ENCODE measurements around the gene CAMTA1.

Gene CAMTA1

GRCh38 chr1:7454052-7454815 is 669.0 kb downstream of the CAMTA1 start:
- DNase-seq = no peak

- no peak for DNase-seq
Observed at GRCh38 chr1:7454895-7455784, 669.9 kb downstream of the CAMTA1 start.

GRCh38 chr1:7455796-7456721 is 670.8 kb downstream of the CAMTA1 start:
- DNase-seq = no peak

GRCh38 chr1:7456722-7457082 is 671.4 kb downstream of the CAMTA1 start:
- DNase-seq = no peak

- no peak for DNase-seq
Observed at GRCh38 chr1:7457811-7458210, 672.6 kb downstream of the CAMTA1 start.

- no peak for DNase-seq
Observed at GRCh38 chr1:7458946-7459345, 673.7 kb downstream of the CAMTA1 start.

GRCh38 chr1:7459914-7460313 is 674.7 kb downstream of the CAMTA1 start:
- no peak for DNase-seq

GRCh38 chr1:7460807-7461206 is 675.6 kb downstream of the CAMTA1 start:
- no peak for DNase-seq

- DNase-seq = no peak
Observed at GRCh38 chr1:7462617-7463016, 677.4 kb downstream of the CAMTA1 start.

GRCh38 chr1:7463526-7463925 is 678.3 kb downstream of the CAMTA1 start:
- DNase-seq = no peak

- no peak for DNase-seq
Observed at GRCh38 chr1:7464736-7465135, 679.5 kb downstream of the CAMTA1 start.

- DNase-seq = no peak
Observed at GRCh38 chr1:7467476-7468175, 682.4 kb downstream of the CAMTA1 start.

GRCh38 chr1:7468248-7468647 is 683.0 kb downstream of the CAMTA1 start:
- DNase-seq = no peak

GRCh38 chr1:7469255-7469938 is 684.1 kb downstream of the CAMTA1 start:
- DNase-seq = no peak

- no peak for DNase-seq
Observed at GRCh38 chr1:7470904-7471638, 685.8 kb downstream of the CAMTA1 start.

GRCh38 chr1:7471836-7472235 is 686.6 kb downstream of the CAMTA1 start:
- no peak for DNase-seq

- no peak for DNase-seq
Observed at GRCh38 chr1:7473223-7474142, 688.2 kb downstream of the CAMTA1 start.

GRCh38 chr1:7474143-7474490 is 688.9 kb downstream of the CAMTA1 start:
- DNase-seq = no peak

- no peak for DNase-seq
Observed at GRCh38 chr1:7474786-7475502, 689.7 kb downstream of the CAMTA1 start.

Data from activated gamma-delta T cell (primary cell).